Measurements from ENCODE around the gene PANK2.
A peak's percentile ranks its signal among the peaks of the same experiment; 100 is the strongest.
"Not testable (repeated sequence)": the region's sequence is repeated elsewhere in the genome, so short reads cannot be mapped to it uniquely, and the experiment has no call there.

The PANK2 gene

DNA sequence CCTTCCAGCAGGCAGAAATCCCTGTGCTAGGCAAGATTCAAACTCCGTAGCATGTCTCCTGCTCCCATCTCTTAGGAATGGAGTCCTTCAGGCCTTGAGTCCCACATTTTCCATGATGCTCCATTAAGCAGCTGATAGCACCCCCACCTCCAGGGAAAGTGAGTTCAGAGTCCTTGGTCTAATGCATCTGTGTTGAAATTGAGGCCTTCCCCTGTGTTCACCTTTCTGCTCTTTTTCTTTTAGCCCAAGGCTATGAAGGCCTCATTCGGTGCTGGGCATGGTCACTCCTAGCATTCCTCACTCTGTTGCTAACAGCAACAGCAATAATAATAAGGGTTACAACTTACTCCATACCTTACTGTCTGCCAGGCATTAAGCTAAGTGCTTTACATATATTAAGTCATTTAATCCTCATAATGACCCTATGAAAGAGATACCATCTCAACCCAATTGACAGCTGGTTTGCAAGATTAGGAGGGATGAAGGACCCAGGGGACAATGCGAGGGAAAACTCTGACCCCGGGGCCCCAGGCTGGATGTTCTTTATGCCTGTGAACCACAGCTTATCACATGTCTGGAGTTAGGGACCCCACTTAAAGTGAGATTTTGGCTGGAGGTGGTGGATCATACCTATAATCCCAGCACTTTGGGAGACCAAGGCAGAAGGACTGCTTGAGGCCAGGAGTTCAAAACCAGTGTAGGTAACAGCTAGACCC, 17.5 kb upstream of the PANK2 start:
- DNase-seq (ENCODE audit: low spot score) = peak; percentile 86

DNA sequence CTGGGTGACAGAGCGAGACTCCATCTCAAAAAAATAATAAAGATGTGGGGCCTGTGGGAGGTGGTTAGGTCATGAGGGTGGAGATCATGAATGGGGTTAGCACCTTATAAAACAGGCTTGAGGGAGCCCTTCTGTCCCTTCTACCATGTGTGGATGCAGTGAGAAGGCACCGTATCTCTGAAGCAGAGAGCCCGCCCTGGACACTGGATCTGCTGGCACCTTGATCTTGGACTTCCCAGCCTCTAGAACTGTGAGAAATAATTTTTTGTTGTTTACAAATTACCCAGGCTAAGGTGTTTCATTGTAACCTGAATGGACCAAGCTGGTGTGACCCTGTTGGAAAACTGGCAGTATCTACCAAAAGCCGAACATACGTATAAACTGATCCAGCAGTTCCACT, 15.7 kb upstream of the PANK2 start:
- DNase-seq (ENCODE audit: low spot score) = no peak

DNA sequence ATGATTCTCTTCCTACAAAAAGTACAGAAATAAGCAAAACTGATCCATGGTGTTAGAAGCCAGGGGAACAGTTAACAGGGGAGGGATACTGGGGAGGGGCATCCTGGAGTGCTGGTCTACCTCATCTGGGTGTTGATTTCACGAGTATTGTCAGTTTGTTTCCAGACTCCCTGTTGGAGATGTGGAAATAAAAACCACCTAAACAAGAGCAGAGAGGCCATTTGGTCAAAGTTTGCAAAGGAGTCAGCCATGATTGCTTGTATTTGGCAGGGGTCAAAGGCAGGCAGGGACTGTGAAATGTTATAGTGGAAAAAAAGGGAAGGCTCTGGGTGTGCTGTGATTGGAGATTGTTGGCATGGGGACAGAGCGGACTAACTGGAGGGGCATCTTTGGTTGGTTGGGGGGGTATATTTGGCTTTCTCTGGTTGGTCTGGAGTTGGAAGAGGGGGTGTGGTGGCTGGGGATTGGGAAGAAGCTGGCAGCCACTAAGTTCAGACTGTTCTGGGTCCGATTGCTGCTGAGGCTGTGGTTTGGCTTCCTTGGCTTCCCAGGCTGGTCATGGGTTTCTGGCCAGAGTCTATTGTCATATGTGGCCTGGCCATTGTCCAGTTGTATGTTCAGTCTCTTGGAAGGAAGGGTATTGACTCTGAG, 14.9 kb upstream of the PANK2 start:
- DNase-seq (ENCODE audit: low spot score) = no peak

DNA sequence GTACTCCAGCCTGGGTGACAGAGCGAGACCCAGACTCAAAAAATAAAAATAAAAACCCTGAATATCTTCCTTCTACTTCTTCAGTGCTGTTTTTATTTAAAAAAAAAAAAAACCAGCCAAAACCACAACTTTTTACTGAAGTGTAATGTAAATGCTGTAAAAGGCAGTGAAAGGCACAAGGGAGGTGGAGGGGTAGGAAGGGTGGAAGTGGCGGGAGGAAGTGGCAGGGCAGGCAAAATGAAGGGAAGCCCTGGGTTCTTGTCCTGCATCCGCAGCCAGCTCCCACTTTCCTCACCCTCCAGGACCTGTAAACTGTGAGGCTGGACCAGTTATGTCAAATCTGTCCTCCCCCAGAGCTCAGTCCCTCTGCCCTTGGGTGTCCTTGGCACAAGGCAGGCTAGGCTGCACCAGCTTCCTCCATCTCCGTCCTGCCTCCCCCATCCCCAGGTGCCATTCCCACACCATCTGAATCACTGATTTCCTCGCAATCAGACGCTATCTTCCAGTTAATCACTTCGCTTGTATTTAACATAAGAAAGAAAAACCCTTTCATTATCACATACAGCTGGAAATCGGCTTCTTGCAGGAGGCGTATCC, 13.7 kb upstream of the PANK2 start:
- DNase-seq (ENCODE audit: low spot score) = no peak

DNA sequence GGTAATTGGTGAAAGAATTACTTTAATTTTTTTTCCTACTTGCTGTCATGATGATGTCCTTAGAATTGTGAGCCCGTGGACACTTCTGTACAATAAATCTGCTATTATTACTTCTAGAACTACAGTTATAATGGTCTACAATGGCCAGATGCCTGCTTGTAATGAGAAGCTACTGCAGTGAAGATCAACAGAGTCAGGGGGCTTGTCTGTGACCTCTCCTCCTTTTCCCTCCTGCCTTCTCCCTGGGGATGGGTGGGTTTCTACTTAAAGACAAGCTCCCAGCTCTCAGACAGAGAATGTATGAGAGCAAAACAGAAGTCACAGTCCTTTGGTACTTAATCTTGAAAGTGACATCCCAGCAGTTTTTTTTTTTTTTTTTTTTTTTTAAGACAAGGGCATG, 13.2 kb upstream of the PANK2 start:
- no peak for DNase-seq (ENCODE audit: low spot score)

DNA sequence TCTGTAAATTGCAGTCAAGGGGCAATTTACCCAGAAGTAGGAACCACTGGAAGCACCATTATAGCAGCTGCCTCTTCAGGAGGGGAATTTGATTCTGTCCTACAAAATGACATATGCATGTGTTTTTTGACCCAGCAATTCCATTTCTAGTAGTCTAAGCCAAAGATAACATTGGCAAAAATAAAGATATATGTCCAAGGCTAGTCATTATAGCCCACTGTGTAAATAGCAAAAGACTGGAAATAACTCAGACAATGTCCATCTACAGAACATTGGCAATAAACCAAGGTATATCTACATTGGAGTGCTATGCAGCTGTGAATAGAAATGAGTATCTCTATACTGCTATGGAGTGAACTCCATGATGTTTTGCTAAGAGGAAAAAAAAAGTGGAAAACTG, 12.5 kb upstream of the PANK2 start:
- DNase-seq (ENCODE audit: low spot score) = no peak

DNA sequence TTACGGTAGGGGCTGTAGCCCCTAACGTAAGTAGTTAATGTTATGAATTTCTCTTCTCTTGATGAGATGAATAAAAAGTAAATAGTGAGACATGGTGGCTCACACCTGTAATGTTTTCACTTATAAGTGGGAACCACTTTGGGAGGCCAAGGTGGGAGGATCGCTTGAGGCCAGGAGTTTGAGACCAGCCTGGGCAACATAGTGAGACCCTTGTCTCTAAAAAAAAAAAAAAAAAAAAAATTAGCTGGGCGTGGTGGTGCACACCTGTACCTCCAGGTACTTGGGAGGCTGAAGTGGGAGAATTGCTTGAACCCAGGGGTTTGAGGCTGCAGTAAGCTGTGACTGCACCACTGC, 10.3 kb upstream of the PANK2 start:
- DNase-seq (ENCODE audit: low spot score) = not testable (repeated sequence)

DNA sequence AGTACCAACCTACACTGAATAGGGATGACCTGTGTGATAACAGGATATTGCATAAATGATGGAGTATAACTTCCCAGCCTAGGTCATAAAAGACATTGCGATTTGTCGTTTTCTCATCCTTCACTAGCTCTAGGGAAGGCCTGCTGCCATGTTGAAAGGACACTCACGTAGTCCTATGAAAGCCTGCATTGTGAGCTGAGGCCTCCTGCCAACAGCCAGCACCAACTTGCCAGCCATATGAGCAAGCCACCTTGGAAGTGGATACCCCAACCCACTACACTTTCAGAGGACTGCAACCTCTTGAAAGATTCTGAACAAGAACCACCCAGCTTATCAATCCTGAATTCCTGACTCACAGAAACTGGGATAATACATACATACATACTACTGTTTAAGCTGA, 3.5 kb upstream of the PANK2 start:
- DNase-seq (ENCODE audit: low spot score) = no peak

DNA sequence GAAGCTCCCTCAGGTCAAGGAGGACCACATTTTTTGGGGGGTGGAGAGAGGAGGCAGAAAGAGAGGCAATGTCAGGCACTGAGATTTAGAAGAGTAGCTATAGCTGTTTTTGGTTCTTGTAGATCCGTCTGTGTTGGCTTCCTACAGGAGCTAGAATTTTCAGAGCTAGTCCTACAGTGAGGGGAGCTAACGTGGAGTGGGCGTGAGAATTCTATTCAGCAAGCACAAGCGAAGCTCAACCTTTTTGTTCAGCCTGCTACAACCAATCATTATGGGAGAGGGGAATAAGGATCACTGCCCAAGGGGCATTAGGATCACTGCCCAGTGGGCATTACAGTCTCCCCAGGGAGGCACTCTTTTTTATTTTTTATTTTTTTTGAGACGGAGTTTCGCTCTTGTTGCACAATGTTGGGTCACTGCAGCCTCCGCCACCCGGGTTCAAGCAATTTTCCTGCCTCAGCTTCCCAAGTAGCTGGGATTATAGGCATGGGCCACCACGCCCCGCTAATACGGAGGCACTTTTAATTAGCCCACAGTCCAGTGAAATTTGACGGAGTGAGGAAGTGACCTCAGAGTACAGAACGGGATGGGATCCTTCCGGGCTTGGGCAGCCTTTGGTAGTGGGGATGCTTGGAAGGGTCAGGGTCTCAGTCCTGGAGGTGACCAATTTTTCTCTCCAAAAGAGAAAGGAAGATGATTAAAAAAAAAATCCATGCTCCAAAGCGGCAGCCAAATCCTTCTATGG, 1.1 kb upstream of the PANK2 start:
- no peak for DNase-seq (ENCODE audit: low spot score)

DNA sequence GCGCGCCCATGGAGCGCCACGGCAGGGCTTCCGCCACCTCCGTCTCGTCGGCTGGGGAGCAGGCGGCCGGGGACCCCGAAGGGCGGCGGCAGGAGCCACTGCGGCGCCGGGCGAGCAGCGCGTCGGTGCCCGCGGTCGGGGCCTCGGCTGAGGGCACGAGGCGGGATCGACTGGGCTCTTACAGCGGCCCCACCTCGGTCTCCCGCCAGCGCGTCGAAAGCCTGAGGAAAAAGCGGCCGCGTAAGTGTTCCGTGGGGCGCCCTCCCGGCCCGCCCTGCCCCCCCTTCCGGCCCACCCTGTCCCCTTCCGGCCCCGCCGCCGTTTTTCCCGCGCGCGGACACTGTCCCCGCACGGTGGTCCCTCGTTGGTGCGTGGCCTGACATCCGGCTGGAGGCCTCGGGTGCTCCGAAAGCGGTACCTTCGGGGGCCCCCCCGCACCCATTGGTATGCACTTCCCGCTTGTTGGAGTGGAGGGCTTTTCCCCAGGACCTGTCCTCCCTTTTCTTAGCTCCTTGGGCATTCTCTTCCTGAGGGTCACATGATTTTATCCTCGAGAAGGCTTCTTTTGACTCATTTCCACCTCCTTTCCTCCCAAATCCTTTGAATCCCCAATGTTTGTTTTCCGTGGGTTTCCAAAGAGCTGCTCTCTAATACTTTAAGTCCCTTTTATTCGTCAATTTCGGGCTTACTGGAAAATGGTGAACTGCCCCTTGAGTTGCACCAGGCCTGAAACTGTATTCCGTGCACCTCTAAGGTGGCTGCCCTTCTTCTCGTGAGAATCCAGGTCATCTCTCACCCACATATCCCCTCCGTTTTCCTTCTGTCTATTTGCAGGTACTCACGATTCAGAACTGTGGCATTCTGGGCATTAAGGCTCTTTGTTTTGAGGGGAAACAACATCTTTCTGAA, 556 bp downstream of the PANK2 start:
- peak; percentile 78 for DNase-seq (ENCODE audit: low spot score)

DNA sequence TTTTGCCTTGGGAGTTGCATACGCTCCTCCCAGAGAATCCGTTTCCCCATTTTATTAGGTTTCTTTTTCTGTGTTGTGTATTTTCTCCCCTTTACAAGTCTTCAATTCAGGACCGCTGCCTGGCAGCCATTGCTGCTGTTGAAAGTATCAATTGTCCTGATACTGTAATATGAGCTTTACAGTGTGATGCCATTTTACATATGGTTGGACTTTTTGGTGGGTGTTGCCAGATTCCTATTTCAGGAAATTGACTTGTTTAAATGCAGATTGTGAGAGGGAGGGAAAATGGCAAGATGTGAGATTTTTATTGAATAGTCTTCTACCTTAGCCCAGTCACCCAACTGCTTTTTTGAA, 1.2 kb downstream of the PANK2 start:
- DNase-seq (ENCODE audit: low spot score) = no peak

DNA sequence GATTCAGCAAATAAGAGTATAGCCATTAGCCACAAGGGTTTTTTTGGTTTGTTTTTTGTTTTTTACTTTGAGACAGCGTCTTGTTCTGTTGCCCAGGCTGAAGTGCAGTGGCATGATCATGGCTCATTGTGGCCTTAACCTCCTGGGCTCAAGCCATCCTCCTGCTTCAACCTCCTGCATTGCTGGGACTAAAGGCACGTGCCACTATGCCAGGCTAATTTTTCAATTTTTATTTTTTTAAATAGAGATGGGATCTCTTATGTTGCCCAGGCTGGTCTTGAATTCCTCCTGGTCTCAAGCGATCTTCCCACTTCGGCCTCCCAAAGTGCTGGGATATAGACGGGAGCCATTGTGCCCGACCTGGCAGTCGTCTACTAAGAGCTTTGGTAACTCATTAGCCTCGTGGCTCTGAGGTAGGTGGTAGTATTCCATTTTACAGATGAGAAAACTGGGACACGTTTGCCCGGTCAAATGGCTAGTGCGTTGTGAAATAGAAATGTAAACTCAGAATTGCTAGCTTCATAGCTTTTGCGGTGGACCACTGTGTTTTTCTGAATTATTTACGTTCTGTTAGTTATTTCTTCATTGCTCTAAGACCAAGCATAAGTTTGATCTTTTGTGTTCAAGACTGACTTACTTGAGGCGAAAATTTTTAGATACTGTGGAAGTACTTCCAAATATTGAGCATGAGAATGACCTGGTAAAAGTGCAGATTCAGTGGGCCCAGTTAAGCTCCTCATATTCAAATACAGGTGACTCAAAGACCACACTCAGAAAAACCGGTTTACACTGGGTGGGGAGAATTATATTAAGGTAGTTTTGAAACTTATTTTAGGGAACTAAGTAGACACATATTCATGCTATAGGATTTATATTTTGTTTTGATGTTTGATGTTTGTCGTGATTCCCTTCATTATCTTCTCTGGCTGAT, 2.1 kb downstream of the PANK2 start:
- no peak for DNase-seq (ENCODE audit: low spot score)

DNA sequence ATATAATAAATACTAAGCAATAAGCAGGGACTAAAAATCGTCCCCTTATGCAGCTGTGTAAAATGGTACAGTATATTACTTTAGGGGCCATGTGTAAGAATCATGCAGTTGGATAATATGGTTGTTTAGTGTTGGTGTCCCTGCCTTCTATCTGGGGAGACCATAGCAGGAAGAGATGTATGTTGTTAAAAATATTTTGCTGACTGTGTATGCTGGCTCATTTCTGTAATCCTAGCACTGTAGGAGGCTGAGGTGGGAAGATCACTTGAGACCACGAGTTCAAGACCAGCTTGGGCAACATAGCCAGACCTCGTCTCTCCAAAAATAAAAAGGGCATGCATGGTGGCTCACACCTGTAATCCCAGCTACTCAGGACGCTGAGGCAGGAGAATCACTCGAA, 5.6 kb downstream of the PANK2 start:
- no peak for DNase-seq (ENCODE audit: low spot score)

DNA sequence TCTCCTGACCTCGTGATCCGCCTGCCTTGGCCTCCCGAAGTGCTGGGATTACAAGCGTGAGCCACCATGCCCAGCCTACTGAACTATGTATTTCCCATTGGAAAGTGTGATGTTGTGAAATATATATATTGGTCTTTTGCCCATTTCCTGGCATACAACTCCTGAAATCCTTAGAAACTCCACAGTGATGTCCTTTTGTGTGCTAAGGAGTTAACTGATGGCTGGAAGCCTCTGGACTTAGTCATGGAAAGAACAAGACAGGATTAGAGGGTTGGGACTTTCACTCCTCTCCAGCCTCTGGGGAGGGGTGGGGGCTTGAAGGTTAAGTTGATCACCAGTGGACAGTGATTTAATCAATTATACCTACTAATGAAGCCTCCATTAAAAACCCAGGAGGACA, 7.1 kb downstream of the PANK2 start:
- DNase-seq (ENCODE audit: low spot score) = no peak

DNA sequence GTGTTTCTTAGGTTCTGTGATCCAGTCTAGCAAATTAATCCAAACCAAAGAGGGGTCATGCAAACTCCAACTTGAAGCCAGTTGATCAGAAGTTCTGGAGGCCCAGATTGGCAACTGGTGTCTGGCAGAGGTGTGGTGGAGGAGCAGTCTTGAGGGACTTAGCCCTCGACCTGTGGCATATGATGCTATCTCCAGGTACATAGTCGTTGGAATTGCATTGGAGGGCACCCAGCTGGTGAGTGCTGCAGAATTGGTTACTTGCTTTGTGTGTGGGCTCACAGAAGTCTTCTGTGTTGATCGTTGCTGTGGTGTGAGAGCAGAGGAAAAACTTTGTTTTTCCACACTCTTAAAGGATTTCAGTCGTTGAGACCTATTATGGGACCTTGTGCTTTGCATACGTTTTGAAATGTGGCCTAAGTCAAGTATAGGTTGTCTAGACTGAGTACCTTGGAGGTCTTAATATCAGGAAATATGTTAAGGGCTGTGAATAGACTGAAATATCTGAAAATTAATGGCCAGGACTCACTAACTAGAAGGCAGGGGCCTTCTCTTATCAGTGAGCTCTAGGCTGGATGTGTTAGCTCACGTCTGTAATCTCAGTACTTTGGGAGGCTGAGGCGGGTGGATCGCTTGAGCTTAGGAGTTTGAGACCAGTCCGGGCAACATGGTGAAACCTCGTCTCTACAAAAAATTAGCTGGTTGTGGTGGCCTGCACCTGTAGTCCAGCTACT, 7.8 kb downstream of the PANK2 start:
- DNase-seq (ENCODE audit: low spot score) = no peak

DNA sequence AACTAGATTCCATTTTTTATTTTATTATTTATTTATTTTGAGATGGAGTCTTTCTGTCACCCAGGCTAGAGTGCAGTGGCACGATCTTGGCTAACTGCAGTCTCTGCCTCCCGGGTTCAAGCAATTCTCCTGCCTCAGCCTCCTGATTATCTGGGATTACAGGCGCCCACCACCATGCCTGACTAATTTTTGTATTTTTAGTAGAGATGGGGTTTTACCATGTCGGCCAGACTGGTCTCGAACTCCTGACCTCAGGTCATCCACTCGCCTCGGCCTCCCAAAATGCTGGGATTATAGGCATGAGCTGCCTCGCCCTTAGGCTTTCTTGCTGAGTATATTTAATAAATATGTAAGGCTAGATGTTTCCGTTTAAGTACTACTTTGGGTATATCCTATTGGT, 9.0 kb downstream of the PANK2 start:
- DNase-seq (ENCODE audit: low spot score) = not testable (repeated sequence)

DNA sequence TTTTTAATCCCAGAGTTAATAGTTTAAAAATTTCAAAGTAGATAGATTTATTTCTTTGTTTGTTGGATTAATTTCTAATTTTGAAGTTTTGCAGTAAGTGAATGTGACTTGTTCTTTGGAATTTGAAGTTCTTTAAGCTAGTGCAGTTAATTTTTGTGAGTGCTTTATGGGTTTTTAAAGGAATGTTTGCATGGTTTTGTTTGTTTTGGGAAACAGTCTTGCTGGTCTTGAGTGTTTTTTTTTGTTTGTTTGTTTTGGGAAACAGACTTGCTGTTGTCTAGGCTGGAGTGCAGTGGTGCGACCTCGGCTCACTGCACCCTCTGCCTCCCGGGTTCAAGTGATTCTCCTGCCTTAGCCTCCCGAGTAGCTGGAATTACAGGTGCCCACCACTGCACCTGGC, 9.5 kb downstream of the PANK2 start:
- no peak for DNase-seq (ENCODE audit: low spot score)

DNA sequence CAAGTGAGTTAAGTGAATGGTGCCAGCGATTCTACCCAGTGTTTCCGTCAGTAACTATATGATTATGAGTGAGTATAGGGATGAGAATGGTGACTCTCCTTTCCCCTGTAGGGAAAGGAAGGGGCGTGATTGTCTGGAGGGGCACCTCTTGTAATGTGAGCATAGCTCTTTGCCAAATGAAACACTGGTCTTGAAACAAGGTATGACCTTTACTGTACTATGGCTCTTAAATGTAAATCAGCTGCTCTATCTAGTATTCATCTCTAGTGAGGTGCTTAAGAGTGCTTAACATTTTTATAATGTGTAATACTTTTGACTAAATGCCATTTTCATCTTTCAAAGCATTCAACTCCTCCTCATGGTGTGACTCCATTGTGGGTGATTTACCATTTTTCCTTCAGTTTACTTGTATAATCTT, 11.0 kb downstream of the PANK2 start:
- DNase-seq (ENCODE audit: low spot score) = no peak

DNA sequence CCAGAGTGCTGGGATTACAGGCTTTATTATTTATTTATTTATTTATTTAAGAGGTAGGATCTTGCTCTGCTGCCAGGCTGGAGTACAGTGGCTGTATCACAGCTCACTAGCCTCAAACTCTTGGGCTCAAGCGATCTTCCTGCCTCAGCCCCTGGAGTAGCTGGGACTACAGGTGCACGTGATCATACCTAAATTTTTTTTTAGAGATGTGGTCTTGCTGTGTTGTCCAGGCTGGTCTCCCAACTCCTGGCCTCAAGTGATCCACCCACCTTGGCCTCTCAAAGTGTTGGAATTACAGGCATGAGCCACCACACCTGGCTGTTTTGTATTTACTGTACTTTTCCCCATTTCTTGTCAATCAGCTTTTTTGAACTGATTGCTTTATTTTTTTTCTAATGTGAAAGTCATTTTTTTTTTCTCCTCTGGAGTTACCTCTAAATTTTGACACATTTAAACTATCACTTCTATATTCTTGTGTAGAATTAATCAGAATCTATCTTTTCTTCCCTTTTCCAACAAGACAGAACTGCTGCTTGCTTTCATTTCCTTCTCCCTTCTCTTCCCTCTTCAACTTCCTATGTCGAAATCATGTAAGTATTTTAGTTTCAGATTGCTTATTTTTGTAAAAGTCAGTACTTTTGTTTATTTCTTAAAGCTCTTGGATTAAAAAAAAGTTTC, 12.0 kb downstream of the PANK2 start:
- no peak for DNase-seq (ENCODE audit: low spot score)

All from D341Med (cell line).